ENCODE measurements around the gene PDXK. TPM values are rescaled to one million over a fixed set of nuclear protein-coding genes. Genes with fewer than 3 reads are reported as not detected.

PDXK gene
- total RNA-seq, 1 experiment from 2014 or later: 114 TPM

GRCh38 chr21:43701936-43702784 is 16.8 kb upstream of the PDXK start:
- Histone ChIP-seq H3K36me3 (ENCODE audit: insufficient read depth, low read length, poor library complexity, severe bottlenecking) (no peaks in the 10 kb centered on the region), H3K27ac (ENCODE audit: low read depth, low read length, poor library complexity, severe bottlenecking) (no peak overlapping the region), H3K9me3 (ENCODE audit: low read depth, low read length, poor library complexity, severe bottlenecking) (no peaks in the 10 kb centered on the region), H3K4me1 (ENCODE audit: insufficient read depth, low read length, poor library complexity, severe bottlenecking) (peaks cover 6% of the 10 kb centered on the region), H3K4me3 (ENCODE audit: low read depth, low read length, poor library complexity, severe bottlenecking) (no peak overlapping the region), H3K27me3 (replicated peaks; ENCODE audit: insufficient read depth, low read depth, low read length, poor library complexity) (no peaks in the 10 kb centered on the region)
- TF ChIP-seq CTCF (conservative IDR thresholded peaks at IDR 0.05; ENCODE audit: low read depth, low read length): no peak
- no peak for TF ChIP-seq EZH2 (IDR thresholded peaks at IDR 0.05; ENCODE audit: borderline replicate concordance, low read depth, low read length, poor library complexity, severe bottlenecking)
- ChIA-PET CTCF (no interaction called here), POLR2A (ENCODE audit: low non-redundant PET) (interaction anchor here (0.5 to 0.8 kb wide), 2 partner anchors 12 to 63 kb away, joined by 3 to 6 read pairs; no protein-coding TSS in a partner anchor)
- no peak for DNase-seq (ENCODE audit: low spot score)
- no TSS peak for BruUV-seq (replicated peaks)
- intact Hi-C loops (cut with micrococcal nuclease; ENCODE audit: unreplicated experiment): no loop called here

DNA sequence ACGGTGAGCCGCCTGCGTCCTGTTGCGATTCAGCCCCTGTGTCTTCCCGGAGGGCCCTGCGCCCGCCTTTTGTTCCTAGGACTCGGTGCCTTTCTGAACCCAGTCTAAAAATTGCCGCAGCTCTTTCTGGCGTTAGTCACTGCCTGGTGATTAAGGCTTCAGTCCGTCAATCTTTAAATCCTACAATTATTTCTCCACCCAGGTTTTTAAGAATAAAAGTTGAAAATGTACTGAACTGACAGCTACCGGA is 16.2 kb upstream of the PDXK start:
- Histone ChIP-seq H3K27ac (ENCODE audit: low read depth, low read length, poor library complexity, severe bottlenecking) (no peak overlapping the region), H3K4me1 (ENCODE audit: insufficient read depth, low read length, poor library complexity, severe bottlenecking) (peaks cover 6% of the 10 kb centered on the region), H3K36me3 (ENCODE audit: insufficient read depth, low read length, poor library complexity, severe bottlenecking) (no peaks in the 10 kb centered on the region), H3K9me3 (ENCODE audit: low read depth, low read length, poor library complexity, severe bottlenecking) (no peaks in the 10 kb centered on the region), H3K4me3 (ENCODE audit: low read depth, low read length, poor library complexity, severe bottlenecking) (no peak overlapping the region), H3K27me3 (replicated peaks; ENCODE audit: insufficient read depth, low read depth, low read length, poor library complexity) (no peaks in the 10 kb centered on the region)
- intact Hi-C loops (cut with micrococcal nuclease; ENCODE audit: unreplicated experiment): no loop called here
- DNase-seq (ENCODE audit: low spot score): no peak
- TF ChIP-seq CTCF (conservative IDR thresholded peaks at IDR 0.05; ENCODE audit: low read depth, low read length) (no peak), EZH2 (IDR thresholded peaks at IDR 0.05; ENCODE audit: borderline replicate concordance, low read depth, low read length, poor library complexity, severe bottlenecking) (no peak)
- POLR2A ChIA-PET (ENCODE audit: low non-redundant PET): interaction anchor here (0.5 to 0.8 kb wide), 2 partner anchors 11 to 63 kb away, joined by 3 to 6 read pairs; no protein-coding TSS in a partner anchor
- CTCF ChIA-PET: no interaction called here
- no TSS peak for BruUV-seq (replicated peaks)

DNA sequence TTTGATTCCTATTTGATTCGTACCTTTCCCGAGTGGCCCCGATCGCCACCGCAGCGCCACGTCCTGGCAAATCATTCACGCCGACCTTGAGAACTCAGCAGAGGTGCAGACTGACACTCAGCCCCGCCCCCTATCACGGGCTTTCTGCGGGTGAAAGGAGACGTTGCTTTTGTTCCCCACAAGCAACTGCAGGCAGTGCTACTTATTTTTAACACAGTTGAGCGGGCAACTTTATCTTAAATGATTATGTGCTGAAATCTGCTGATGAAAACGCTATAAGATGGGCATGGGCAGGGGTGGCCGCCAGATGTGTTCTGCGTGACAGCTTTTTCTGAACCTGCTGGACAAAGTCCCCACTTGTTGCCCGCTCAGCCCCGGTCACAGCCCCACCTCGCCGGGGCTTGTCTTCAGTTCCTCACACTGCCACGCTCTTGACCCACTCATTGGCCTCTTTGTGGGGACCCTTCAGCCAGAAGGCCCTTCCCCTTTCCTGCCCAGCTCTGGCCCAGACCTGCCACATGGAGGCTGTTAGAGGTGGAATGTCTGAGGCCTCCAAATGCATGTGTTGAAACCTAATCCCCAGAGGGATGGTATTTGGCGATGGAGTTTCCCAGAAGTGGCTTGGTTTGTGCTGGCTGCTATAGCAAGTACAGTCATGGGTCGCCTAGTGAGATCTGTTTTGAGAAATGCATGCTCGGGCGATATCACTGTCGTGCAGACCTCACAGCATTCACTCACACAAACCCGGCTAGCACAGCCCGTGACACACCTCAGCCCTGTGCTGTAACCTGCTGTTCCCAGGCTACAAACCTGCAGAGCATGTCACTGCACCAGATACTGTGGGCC is 15.7 kb upstream of the PDXK start:
- Histone ChIP-seq H3K36me3 (ENCODE audit: insufficient read depth, low read length, poor library complexity, severe bottlenecking) (no peaks in the 10 kb centered on the region), H3K27me3 (replicated peaks; ENCODE audit: insufficient read depth, low read depth, low read length, poor library complexity) (no peaks in the 10 kb centered on the region), H3K9me3 (ENCODE audit: low read depth, low read length, poor library complexity, severe bottlenecking) (no peaks in the 10 kb centered on the region), H3K27ac (ENCODE audit: low read depth, low read length, poor library complexity, severe bottlenecking) (no peak overlapping the region), H3K4me1 (ENCODE audit: insufficient read depth, low read length, poor library complexity, severe bottlenecking) (peaks cover 6% of the 10 kb centered on the region), H3K4me3 (ENCODE audit: low read depth, low read length, poor library complexity, severe bottlenecking) (no peak overlapping the region)
- TF ChIP-seq EZH2 (IDR thresholded peaks at IDR 0.05; ENCODE audit: borderline replicate concordance, low read depth, low read length, poor library complexity, severe bottlenecking) (no peak), CTCF (conservative IDR thresholded peaks at IDR 0.05; ENCODE audit: low read depth, low read length) (no peak)
- POLR2A ChIA-PET (ENCODE audit: low non-redundant PET): interaction anchor here (0.5 to 0.8 kb wide), 2 partner anchors 11 to 64 kb away, joined by 3 to 6 read pairs; no protein-coding TSS in a partner anchor
- intact Hi-C loops (cut with micrococcal nuclease; ENCODE audit: unreplicated experiment): no loop called here
- CTCF ChIA-PET: no interaction called here
- no TSS peak for BruUV-seq (replicated peaks)
- DNase-seq (ENCODE audit: low spot score): no peak

Data from A673 (cell line).